ENCODE results near the gene TMEM35B.
A peak's percentile ranks its signal among the peaks of the same experiment; 100 is the strongest.
"Not testable (repeated sequence)": the region's sequence is repeated elsewhere in the genome, so short reads cannot be mapped to it uniquely, and the experiment has no call there.

The TMEM35B gene

DNA sequence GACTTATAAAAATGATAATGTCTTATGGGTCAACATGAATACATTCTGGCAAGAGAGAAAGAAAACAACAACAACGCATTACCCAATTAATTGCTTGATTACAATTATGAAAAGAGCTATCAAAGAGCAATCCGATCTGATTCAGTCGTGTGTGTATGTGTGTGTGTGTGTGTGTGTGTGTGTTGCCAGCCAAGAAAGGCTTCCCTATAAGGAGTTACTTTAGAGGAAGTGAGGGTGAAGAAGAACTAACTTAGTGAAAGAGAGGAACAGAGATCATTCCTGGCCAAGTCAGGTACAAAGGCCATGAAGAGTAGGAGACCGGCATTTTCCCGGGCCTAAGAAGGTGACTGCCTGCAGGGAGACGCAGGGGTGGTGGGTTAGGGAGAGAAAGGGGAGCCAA, 9.4 kb downstream of the TMEM35B start:
- no peak for DNase-seq

DNA sequence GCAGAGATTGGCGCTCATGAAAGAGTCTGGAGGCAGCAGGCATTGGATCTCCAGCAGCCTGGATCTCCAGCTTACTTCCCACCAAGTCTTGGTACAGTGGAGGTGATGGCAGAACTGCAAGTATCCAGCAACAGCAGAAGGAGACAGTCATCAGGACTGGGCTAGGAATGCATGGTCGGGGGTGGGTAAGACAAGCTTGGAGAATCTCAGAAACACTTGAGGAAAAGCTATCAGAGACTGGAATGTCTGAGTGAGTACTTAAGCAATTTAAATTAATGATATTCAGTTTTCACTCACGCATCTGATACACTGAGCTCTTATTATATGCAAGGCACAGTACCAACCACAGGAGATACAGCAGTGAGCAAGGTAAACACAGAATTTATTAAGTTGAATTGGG, 9.8 kb downstream of the TMEM35B start:
- DNase-seq = no peak

DNA sequence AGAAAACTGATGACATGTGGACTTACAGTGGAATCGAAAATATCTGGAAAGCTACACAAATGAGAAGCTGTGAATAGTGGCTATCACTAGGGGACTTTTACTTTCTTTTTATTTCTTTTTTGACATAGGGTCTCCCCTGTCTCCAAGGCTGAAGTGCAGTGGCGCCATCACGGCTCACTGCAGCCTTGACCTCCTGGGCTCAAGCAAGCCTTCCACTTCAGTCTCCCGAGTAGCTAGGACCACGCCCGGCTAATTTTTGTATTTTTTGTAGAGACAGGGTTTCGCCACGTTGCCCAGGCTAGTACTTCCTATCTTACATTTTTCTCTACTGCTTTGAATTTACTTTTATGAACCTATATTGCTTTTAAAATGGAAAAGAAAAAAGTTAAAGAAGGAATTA, 10.5 kb downstream of the TMEM35B start:
- no peak for DNase-seq

DNA sequence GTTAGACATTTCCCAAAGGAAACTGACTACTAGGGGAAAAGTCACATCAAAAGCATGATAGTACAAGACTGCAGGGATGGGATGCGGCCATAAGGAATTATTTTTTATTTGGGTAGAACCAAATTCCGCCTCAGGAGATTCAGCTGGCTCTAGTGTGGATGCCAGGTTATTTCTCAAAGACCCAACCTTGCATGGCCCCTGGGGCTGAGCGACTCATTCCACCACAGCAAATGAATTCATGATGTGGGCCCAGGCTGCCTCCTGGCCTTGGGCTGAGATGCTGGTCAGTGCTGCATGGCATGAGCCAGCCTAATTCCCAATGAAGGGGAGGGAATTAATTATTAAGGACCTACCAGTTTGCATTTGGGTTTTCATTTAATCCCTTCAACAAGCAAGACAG, 11.8 kb downstream of the TMEM35B start:
- DNase-seq = no peak

DNA sequence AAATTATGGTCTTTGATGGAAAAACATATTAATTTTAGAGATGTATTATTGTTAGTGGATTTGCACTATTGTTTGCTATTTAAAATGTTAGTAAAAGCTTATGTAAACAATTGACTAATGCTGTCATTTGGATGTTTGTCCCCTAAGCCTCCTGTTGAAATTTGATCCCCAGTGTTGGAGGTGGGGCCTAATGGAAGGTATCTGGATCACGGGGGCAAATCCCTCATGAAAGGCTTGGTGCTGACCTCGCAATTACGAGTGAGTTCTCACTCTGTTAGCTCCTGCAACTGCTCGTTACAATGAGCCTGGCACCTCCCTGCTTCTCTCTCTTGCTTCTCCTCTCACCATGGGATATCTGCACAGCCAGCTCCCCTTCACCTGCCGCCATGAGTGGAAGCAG, 14.3 kb downstream of the TMEM35B start:
- no peak for DNase-seq

DNA sequence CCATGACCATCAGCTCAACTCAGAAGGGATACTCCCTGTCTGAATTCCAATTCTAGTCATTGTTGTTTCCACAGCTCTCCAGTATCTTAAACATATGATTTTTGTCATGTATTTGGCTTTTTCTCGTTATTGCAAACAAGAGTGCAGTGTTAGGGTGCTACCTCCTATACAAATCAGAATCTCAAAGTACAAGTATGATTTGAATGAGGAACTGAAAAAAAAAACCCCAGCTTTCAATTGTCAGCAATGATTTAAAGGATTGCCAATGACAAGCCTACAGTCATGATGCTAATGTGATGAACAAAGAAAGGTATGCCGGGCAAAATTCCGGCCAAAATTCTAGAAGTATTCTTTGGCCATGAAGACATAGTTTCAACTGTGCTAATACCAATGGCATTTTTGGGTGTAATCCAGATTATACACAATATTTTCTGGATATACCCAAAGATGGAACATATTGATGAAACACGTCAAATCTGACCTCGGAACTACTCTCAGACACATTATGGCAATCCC, 14.9 kb downstream of the TMEM35B start:
- no peak for DNase-seq

DNA sequence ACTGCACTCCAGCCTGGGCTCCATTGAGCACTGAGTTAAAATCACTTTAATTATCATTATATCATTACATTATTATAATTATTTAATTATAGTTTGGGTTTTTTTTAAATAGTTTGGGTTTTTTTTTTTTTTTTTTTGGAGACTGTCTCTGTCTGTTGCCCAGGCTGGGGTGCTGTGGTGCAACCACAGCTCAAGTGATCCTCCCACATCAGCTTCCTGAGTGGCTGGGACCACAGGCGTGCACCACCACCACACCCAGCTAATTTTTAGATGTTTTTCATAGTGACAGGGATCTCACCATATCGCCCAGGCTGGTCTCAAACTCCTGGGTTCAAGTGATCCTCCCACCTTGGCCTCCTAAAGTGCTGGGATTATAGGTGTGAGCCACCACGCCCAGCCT, 16.9 kb downstream of the TMEM35B start:
- peak in 2 of 5 experiments; percentile 26 to 64 for DNase-seq

DNA sequence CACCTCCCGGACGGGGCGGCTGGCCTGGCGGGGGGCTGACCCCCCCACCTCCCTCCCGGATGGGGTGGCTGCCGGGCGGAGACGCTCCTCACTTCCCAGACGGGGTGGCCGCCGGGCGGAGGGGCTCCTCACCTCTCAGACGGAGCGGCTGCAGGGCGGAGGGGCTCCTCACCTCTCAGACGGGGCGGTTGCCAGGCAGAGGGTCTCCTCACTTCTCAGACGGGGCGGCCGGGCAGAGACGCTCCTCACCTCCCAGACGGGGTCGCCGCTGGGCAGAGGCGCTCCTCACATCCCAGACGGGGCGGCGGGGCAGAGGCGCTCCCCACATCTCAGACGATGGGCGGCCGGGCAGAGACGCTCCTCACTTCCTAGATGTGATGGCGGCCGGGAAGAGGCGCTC, 17.5 kb downstream of the TMEM35B start:
- DNase-seq = not testable (repeated sequence)

DNA sequence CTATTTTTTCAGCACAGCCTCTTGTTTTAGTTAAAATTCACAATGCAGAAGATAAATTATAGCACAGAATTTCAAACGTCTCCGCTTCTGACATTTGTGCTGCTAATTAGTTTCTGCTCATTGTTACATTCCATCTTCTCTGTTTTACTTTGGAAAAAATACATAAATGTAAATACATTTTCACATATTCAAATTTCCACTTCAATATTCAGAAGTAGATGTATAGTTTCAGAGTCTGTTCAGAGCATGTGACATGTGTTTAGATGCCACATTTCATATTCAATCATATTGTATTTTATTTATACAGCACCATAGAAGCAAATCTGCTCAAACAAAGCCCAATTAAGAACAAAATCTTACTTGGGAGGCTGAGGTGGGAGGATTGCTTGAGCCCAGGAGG, 19.6 kb downstream of the TMEM35B start:
- no peak for DNase-seq

DNA sequence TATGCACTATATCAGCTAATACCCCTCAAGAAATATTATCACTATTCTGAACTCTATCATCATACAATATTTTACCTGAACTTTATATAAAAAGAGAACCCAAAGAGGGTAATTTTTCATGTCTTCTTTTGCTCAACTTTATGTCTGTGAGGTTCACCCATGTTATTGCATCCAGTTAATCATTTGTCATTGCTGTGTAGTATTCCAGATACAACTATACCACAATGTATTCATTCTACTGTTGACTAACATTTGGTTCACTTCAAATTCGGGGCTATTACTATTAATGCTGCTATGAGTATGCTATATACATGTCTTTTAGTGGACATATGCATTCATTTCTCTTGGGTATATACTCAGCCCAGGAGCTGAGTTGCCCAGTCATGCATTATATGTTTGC, 34.7 kb downstream of the TMEM35B start:
- no peak for DNase-seq

DNA sequence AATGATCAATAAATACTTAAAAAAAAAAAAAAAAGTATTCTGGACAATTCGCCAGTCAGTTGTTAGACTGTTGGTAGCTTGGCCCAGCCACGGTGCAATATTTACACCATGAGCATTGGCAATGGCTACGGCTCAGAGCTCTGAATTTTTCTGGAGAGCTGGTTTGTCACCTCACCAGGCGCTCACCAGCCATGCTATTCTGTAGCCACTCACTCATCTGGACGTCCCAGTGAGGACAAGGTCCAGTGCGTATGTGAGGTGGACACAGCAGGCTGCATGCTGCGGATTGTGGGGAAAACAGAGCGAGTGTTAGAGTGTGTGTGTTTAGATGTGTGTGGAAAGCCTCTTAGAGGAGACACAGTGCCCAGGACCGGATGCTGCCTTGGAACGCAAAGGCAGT, 36.4 kb downstream of the TMEM35B start:
- not testable (repeated sequence) for DNase-seq

DNA sequence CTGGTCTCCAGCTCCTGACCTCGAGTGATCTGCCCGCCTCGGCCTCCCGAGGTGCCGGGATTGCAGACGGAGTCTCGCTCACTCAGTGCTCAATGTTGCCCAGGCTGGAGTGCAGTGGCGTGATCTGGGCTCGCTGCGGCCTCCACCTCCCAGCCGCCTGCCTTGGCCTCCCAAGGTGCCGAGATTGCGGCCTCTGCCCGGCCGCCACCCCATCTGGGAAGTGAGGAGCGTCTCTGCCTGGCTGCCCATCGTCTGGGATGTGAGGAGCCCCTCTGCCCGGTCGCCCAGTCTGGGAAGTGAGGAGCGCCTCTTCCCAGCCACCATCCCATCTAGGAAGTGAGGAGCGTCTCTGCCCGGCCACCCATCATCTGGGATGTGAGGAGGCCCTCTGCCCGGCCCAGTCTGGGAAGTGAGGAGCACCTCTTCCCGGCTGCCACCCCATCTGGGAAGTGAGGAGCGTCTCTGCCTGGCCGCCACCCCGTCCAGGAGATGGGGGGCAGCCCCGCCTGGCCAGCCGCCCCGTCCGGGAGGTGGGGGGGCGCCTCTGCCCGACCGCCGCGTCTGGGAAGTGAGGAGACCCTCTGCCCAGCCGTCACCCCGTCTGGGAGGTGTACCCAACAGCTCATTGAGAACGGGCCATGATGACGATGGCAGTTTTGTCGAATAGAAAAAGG, 37.4 kb downstream of the TMEM35B start:
- not testable (repeated sequence) for DNase-seq

DNA sequence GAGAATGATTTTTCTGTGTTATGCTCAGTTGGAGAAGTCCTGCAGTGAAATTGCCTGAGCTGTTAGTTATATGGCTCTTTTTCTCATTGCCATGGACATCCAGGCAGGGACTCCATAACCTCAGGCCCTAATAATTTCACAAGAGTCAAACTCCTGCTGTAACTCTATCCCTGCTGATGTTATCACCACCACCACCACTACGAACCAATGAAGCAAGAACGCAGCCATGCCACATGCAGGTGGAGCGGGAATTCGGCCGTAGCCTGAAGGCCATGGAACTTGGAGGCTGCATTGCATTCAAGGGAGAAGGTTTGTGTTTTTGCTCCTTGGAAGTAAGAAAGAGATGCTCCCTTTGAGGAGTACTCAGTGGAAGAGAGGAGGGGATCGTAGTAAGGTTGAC, 38.9 kb downstream of the TMEM35B start:
- no peak for DNase-seq

DNA sequence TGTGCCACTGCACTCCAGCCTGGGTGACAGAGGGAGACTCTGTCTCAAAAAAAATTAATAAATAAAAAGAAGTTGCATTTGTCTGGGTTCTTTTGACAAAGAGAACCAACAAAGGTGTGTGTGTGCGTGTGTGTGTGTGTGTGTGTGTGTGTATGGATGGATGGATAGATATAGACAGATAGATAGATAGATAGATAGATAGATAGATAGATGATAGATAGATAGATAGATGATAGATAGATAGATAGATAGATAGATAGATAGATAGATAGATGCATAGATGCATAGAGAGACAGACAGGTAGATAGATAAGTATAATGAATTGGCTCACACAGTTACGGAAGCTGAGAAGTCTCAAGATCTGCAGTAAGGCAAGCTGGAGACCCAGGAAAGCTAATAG, 43.3 kb downstream of the TMEM35B start:
- DNase-seq = not testable (repeated sequence)
